RWPE2 (cell line): Measurements from ENCODE around the gene NOP14.

Experiments used
- ATAC-seq: fragments of 200-7000 bp; cut with Tn5 transposase; 3 replicates; pipeline ENCODE4 v1.9.1; 2021; ENCODE audit warnings: low read depth
- DNase-seq: peaks from one replicate; pipeline ENCODE4 v3.0.0-alpha.2; 2020; ENCODE audit warnings: low spot score
- H3K27ac ChIP-seq: fragments of 450-650 bp; 2 replicates; pipeline ENCODE4 v1.5.1; 2017; ENCODE audit warnings: mild to moderate bottlenecking; ENCODE audit not compliant: poor library complexity, severe bottlenecking
- H3K27me3 ChIP-seq: fragments of 250-450 bp; sonication (Bioruptor Pico); 2 replicates; pipeline ENCODE4 v1.5.1; 2021; ENCODE audit warnings: mild to moderate bottlenecking, moderate library complexity; ENCODE audit not compliant: insufficient read depth, poor library complexity, severe bottlenecking
- H3K36me3 ChIP-seq: fragments of 250-450 bp; sonication (Bioruptor Pico); 2 replicates; pipeline ENCODE4 v1.5.1; 2020; ENCODE audit warnings: low read depth, mild to moderate bottlenecking, moderate library complexity
- H3K4me1 ChIP-seq: fragments of 250-450 bp; sonication (Bioruptor Pico); 2 replicates; pipeline ENCODE4 v1.5.1; 2021; ENCODE audit warnings: mild to moderate bottlenecking, moderate library complexity; ENCODE audit not compliant: insufficient read depth, poor library complexity, severe bottlenecking
- H3K4me3 ChIP-seq: fragments of 250-450 bp; sonication (Bioruptor Pico); 2 replicates; pipeline ENCODE4 v1.5.1; 2021; ENCODE audit warnings: mild to moderate bottlenecking, moderate library complexity; ENCODE audit not compliant: severe bottlenecking
- H3K9me3 ChIP-seq: fragments of 250-450 bp; sonication (Bioruptor Pico); 2 replicates; pipeline ENCODE4 v1.5.1; 2021; ENCODE audit warnings: mild to moderate bottlenecking, moderate library complexity; ENCODE audit not compliant: severe bottlenecking
- TF ChIP-seq, protein P1 (sequence below): fragments of 450-650 bp; IDR thresholded peaks from one replicate; pipeline ENCODE4 v1.5.1; 2017; ENCODE audit warnings: mild to moderate bottlenecking, moderate library complexity; ENCODE audit not compliant: poor library complexity, severe bottlenecking

Gene NOP14

GRCh38 chr4:2963175-2963965 lies at the start of gene NOP14, which contains the start of gene GRK4:
NOP14 (minus strand) TSS chr4:2963406; CDS start chr4:2963319, 87 bp downstream.
GRK4 (plus strand) TSS chr4:2963571; CDS start chr4:2964071, 500 bp downstream.
- DNase-seq (peak; percentile 98), ATAC-seq (peak; percentile 92)
- H3K36me3 ChIP-seq, result peaks cover 20% of the 10 kb centered on the region
- no peaks in the 10 kb centered on the region for H3K9me3 ChIP-seq
- no peaks in the 10 kb centered on the region for H3K27me3 ChIP-seq
- H3K27ac ChIP-seq, result peak within 1 kb of the TSS; percentile 45
- TF ChIP-seq, protein P1, sequence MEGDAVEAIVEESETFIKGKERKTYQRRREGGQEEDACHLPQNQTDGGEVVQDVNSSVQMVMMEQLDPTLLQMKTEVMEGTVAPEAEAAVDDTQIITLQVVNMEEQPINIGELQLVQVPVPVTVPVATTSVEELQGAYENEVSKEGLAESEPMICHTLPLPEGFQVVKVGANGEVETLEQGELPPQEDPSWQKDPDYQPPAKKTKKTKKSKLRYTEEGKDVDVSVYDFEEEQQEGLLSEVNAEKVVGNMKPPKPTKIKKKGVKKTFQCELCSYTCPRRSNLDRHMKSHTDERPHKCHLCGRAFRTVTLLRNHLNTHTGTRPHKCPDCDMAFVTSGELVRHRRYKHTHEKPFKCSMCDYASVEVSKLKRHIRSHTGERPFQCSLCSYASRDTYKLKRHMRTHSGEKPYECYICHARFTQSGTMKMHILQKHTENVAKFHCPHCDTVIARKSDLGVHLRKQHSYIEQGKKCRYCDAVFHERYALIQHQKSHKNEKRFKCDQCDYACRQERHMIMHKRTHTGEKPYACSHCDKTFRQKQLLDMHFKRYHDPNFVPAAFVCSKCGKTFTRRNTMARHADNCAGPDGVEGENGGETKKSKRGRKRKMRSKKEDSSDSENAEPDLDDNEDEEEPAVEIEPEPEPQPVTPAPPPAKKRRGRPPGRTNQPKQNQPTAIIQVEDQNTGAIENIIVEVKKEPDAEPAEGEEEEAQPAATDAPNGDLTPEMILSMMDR, result peak; percentile 9
- H3K4me1 ChIP-seq, result peaks cover 7% of the 10 kb centered on the region
- peak within 1 kb of the TSS; percentile 82 for H3K4me3 ChIP-seq

DNA sequence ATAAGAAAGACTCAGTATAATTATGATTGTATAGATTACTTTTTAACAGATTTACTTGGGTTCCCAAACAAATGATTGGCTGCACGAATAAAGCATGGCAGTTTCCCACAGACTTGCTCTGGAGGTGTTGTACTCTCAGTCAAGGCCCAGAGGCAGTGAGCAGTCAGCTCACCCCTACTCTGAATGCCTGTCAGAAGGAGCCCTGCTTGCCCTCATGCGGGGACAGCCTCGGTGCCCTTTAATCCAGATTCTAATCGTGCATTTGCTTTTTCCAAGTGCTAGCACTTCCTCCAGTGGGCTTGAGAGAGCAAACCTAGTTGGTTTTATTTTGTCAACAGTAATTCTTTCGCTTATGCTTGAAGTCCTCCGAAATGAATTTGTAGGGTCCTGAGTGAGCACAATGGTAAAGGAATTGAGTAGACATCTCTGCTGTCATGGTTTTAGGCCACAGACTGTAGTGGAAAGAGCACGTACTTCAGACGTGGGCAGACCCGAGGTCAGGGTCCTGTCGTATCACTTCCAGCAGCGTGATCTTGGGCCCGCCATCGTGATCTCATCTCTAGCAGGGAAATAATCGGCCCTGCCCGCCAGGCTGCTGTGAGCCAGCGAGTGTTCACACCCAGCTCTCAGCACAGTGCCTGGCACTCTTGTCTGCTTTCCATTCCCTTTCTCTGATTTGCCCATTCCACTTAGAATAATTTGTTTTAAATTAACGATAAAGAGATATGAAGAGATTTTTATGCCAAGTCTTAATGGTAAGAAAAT lies 48.4 kb upstream of the NOP14 start:
- DNase-seq (no peak), ATAC-seq (no peak)
- TF ChIP-seq, protein P1, result no peak
- peak overlapping the region; percentile 44 for H3K27ac ChIP-seq
- H3K27me3 ChIP-seq, result no peaks in the 10 kb centered on the region
- H3K9me3 ChIP-seq, result no peaks in the 10 kb centered on the region
- H3K4me1 ChIP-seq, result peaks cover 29% of the 10 kb centered on the region
- H3K4me3 ChIP-seq, result no peak overlapping the region
- no peaks in the 10 kb centered on the region for H3K36me3 ChIP-seq

DNA sequence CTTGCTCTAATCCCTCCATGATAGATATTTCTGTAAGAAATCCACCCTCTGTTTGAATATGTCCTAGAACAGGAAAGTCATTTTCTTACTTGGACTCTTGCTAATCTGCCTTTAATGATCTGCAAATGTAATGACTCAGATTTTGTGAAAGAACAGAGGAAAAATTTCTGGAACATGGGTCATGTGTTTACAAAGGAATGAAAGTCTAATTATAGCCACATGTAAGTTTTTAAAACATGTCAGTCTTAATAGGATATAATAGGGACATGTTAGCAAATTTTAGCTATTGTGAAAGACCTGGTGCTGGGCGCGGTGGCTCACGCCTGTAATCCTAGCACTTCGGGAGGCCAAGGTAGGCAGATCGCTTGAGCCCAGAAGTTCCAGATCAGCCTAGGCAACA lies 47.8 kb upstream of the NOP14 start:
- TF ChIP-seq, protein P1, result no peak
- no peaks in the 10 kb centered on the region for H3K9me3 ChIP-seq
- H3K4me1 ChIP-seq, result peaks cover 29% of the 10 kb centered on the region
- DNase-seq (no peak), ATAC-seq (peak; percentile 45)
- peak overlapping the region; percentile 44 for H3K27ac ChIP-seq
- H3K36me3 ChIP-seq, result no peaks in the 10 kb centered on the region
- H3K4me3 ChIP-seq, result no peak overlapping the region
- H3K27me3 ChIP-seq, result no peaks in the 10 kb centered on the region

GRCh38 chr4:3010577-3010976 lies 47.4 kb upstream of the NOP14 start:
- no peak overlapping the region for H3K4me3 ChIP-seq
- ATAC-seq (peak; percentile 56), DNase-seq (no peak)
- no peaks in the 10 kb centered on the region for H3K27me3 ChIP-seq
- no peaks in the 10 kb centered on the region for H3K36me3 ChIP-seq
- TF ChIP-seq, protein P1, result no peak
- H3K9me3 ChIP-seq, result no peaks in the 10 kb centered on the region
- H3K4me1 ChIP-seq, result peaks cover 29% of the 10 kb centered on the region
- peak overlapping the region; percentile 44 for H3K27ac ChIP-seq
